GM20000 (cell line): ENCODE results near the gene RGS14.

Source experiments
- DNase-seq: peaks from one replicate; pipeline ENCODE4 v3.0.0; 2012; ENCODE audit warnings: low spot score
- CTCF ChIP-seq: IDR thresholded peaks from 2 replicates; pipeline ENCODE4 v1.5.1; 2012; ENCODE audit warnings: mild to moderate bottlenecking, control low read depth; ENCODE audit errors: extremely low read depth, missing control alignments

Gene RGS14

DNA sequence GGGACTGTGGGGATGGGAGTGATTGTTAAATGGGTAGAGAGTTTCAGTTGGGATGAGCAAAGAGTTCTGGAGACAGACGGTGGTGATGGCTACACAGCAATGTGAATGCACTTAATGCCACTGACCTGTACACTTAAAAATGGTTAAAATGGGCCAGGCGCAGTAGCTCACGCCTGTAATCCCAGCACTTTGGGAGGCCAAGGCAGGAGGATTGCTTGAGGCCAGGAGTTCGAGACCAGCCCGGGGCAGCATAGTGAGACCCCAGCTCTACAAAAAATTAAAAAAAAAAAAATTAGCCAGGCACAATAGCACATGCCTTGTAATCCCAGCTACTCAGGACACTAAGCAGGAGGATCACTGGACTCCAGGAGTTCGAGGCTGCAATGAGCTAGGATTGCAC lies 13.9 kb upstream of the RGS14 start:
- no peak for TF ChIP-seq CTCF
- DNase-seq = no peak

- no peak for DNase-seq
- no peak for TF ChIP-seq CTCF
Observed at GRCh38 chr5:177344891-177345290, 12.8 kb upstream of the RGS14 start.

GRCh38 chr5:177346820-177347219 lies 10.9 kb upstream of the RGS14 start:
- no peak for TF ChIP-seq CTCF
- no peak for DNase-seq

GRCh38 chr5:177347699-177348098 lies 10.0 kb upstream of the RGS14 start:
- TF ChIP-seq CTCF = no peak
- no peak for DNase-seq

GRCh38 chr5:177349362-177349647 lies 8.4 kb upstream of the RGS14 start:
- no peak for DNase-seq

DNA sequence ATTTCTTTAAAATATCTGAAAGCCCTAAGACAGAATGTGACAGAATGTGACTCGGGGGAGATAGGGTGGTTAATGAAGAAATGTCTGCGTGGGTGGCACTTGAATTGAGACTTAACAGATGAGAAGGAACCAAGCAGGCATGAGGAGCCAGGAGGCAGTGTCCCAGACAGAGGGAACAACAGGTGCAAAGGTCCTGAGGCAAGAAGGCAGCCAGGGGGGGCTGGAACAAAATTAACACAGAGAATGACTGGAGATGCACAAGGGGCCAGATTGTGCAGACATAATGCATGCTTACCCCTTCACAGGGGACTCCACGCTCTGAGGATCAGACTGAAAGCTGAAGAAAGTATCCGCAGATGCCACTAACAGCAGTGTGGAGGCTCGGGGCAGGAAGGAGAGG lies 8.0 kb upstream of the RGS14 start:
- no peak for TF ChIP-seq CTCF
- no peak for DNase-seq

More at GRCh38 chr5:177349362-177349647, 8.4 kb upstream of the RGS14 start:
- TF ChIP-seq CTCF = no peak

- TF ChIP-seq CTCF = no peak
- no peak for DNase-seq
Observed at GRCh38 chr5:177350776-177351391, 6.8 kb upstream of the RGS14 start.
